Fibroblast of the aortic adventitia (primary cell): ENCODE results near the gene RASSF4. TPM values are rescaled to one million over a fixed set of nuclear protein-coding genes. Genes with fewer than 3 reads are reported as not detected.

Experiments
- DNase-seq: peaks from one replicate; pipeline ENCODE4 v3.0.0-alpha.2; 2010; ENCODE audit warnings: low read depth
- H3K4me3 ChIP-seq: 2 replicates; pipeline ENCODE4 v1.5.1; 2011; ENCODE audit warnings: low read depth, mild to moderate bottlenecking, control low read depth, low read length, moderate library complexity
- CTCF ChIP-seq: IDR thresholded peaks from 2 replicates; pipeline ENCODE4 v1.5.1; 2011; ENCODE audit warnings: mild to moderate bottlenecking, low read length, control low read depth, inconsistent platforms; ENCODE audit not compliant: insufficient read depth
- total RNA-seq: library from RNA; depleted of rRNA; stranded (reverse); fragments of >200 nt; gene quantifications from 2 replicates; pipeline ENCODE4 v1.2.3, GENCODE V29; 2012; ENCODE audit warnings: low replicate concordance

RASSF4 gene
- total RNA-seq, 1 donor: 3.8 TPM

DNA sequence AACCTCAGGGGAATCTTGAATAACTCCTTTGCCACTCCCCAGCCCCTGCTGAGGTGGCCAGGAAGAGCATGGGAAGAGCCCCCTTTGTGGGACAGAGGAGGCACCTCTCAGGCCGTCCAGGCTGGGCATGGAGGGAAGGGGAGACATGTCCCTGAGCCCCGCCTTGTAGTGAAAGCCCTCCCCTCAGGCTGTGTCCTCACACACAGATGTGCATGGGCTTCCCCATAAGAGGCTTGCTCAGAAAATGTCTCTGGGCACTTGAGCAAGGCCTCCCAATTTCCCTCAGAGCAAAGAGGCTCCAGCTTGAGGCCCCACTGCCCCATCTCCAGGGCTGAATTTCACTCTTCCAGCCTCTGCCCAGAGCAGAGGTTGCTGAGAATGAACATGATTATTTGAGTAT is 44.7 kb upstream of the RASSF4 start:
- TF ChIP-seq CTCF: no peak
- DNase-seq: no peak
- no peak overlapping the region for H3K4me3 ChIP-seq

DNA sequence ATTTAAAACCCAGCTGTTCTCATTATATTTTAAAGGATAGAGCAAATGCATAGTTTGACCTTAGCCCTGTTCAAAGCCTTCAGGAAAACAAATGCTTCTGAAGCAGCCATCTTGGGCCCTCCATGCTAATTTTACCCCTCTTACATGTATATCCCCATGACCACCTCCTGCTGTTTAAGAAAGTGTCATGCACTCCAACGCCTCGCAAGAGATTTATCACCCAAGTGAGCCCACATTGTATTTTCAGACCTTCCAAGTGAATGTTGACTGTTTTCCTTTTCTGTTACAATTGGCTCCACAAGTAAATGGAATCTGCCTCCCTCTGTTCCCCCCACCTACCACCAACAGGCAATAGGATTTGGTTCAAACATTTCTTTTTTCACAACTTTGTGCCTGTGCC is 43.2 kb upstream of the RASSF4 start:
- TF ChIP-seq CTCF: no peak
- H3K4me3 ChIP-seq: no peak overlapping the region
- no peak for DNase-seq

DNA sequence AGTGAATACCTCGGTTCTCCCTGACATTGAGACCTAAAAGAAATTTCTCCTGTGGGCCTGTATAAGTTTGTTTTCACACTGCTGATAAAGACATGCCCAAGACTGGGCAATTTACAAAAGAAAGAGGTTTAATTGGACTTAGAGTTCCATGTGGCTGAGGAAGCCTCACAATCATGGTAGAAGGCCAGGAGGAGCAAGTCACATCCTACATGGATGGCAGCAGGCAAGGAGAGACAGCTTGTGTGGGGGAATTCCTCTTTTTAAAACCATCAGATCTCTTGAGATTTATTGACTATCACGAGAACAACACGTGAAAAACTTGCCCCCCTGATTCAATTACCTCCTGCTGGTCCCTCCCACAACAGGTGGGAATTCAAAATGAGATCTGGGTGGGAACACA is 41.8 kb upstream of the RASSF4 start:
- no peak for DNase-seq
- no peak overlapping the region for H3K4me3 ChIP-seq
- no peak for TF ChIP-seq CTCF

DNA sequence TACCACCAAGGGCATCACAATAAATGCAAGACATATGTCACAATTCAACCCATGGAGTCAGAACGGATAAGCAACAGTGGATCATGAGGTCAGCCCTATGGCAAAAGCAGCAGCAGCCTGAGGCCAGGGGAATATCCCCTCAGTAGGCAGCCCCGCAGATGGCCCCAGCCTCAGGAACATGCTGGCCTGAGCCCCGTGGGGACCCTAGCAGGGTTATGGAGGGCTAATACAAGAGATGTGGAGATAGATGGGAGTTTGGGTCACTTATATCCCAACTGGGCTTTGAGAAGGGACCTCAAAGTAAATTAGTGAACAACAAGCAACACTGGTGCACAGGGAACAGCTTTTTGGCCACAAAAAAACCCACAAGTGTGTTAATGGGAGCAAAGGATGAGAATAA is 39.4 kb upstream of the RASSF4 start:
- TF ChIP-seq CTCF: no peak
- no peak for DNase-seq
- H3K4me3 ChIP-seq: no peak overlapping the region

- DNase-seq: no peak
- H3K4me3 ChIP-seq: no peak overlapping the region
- no peak for TF ChIP-seq CTCF
Observed at GRCh38 chr10:44921061-44921460, 38.5 kb upstream of the RASSF4 start.

GRCh38 chr10:44921506-44921905 is 38.1 kb upstream of the RASSF4 start:
- no peak overlapping the region for H3K4me3 ChIP-seq
- DNase-seq: no peak
- TF ChIP-seq CTCF: no peak

GRCh38 chr10:44922021-44922420 is 37.6 kb upstream of the RASSF4 start:
- TF ChIP-seq CTCF: no peak
- no peak for DNase-seq
- no peak overlapping the region for H3K4me3 ChIP-seq
